ENCODE results near the gene KLF7.

KLF7 gene

GRCh38 chr2:207126724-207127308 lies 38.9 kb downstream of the KLF7 start:
- no peak for DNase-seq

- DNase-seq = no peak
Observed at GRCh38 chr2:207123776-207124391, 41.9 kb downstream of the KLF7 start.

- no peak for DNase-seq
Observed at GRCh38 chr2:207123335-207123744, 42.4 kb downstream of the KLF7 start.

- DNase-seq = no peak
Observed at GRCh38 chr2:207122651-207123334, 43.0 kb downstream of the KLF7 start.

DNA sequence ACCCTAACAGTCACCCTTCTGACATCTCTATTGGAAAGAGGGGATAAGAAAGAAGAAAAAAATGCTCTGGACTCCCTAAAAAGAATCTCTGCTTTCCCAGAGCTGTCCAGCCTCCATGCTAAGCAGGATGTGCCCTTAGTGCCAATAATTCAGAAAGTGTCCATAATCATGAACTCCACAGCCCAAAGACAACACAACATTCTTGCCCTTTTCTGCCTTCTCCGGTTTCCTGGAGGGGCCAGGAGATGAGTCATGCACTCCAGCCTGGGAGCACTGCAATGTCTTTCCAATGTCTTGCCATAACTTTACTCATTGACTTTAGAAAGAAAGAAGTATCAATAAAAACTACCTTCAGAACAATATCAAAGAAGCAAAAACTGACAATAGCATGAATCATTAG lies 44.0 kb downstream of the KLF7 start:
- DNase-seq = no peak

DNA sequence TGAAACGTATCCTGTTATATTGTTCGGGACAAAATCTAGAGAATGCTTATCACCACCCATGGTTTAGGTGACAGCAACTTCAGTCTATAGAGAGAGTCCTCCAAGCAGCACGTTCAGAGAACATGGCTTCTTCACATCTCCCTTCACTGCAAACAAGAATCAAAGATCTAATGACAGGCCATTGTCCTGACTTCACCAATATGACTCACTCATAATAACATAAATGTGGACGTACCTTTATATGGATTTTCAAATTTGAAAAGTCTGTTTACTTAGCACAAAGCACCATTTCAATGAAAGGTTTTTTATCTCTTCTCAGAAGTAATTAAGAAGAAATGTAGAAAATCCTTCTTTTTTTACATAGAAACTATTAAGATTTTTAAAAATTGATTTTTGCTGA lies 46.7 kb downstream of the KLF7 start:
- DNase-seq = no peak

- no peak for DNase-seq
Observed at GRCh38 chr2:207117668-207118067, 48.1 kb downstream of the KLF7 start.

DNA sequence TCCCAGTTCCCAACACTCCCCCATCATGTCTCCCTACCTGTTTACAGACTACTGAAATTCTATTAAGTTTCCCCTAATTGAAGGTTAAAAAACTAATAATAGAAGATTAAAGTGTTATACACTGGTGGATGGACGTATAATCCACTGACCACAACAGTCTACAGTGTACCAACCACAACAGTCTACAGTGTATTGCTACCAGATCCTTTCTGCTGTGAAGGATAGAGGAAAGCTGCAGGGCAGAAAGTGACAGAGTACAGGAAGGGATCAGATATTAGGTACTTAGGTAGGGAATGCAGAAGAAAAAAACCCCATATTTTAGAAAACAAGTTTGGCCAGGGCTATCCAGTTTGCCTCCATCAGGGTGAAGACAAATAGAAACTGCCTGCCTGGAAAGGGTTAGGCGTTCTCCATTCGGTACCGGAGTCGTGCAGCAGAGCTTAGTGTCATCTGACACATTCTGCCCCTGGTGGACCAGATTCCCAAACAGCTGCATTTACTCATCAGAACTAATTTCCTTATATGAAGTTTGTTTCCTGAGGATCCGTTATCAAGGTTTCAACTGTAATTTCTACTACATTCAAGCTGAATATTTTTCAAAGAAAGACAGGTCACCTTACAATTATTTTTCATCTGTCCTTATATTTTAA lies 49.9 kb downstream of the KLF7 start:
- DNase-seq = no peak

DNA sequence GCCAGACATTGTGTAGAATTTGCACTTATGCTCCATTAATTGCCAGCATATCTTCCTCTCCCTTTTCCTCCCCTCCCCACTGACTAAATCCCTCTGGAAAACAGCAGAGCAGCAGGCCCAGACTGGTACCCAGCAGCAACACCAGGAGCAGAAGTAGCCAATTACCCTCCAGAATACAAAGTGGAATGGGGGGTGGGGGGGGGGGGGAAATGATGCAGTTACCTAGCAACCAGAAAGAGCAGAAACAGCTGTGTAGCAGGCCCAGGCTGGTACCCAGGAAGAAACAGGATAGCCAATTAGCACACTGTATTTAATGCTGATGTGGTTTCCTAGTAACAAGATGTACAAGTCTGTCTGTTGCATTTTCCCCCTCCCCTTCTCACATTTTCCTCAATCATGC lies 52.3 kb downstream of the KLF7 start:
- no peak for DNase-seq

GRCh38 chr2:207112785-207113184 lies 53.0 kb downstream of the KLF7 start:
- DNase-seq = no peak

GRCh38 chr2:207112383-207112782 lies 53.4 kb downstream of the KLF7 start:
- DNase-seq = no peak

DNA sequence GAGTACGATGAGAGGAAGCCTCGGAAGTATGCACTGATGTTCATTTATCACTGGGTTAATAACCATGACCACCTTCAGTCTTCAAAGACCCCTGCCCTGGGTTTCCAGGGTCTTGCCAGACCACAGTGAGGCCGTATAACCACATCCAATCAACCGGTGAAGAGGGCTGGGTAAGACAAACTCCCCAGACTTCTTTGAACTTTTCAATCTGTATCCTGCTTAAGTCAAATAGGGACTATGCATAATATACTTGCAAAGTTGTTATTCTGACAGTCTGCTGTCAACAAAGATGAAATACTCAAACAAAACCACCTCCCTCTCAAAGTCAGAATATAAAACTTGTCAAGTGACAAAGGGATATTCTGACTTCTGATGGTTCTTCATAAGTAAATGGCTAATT lies 54.0 kb downstream of the KLF7 start:
- DNase-seq = no peak

DNA sequence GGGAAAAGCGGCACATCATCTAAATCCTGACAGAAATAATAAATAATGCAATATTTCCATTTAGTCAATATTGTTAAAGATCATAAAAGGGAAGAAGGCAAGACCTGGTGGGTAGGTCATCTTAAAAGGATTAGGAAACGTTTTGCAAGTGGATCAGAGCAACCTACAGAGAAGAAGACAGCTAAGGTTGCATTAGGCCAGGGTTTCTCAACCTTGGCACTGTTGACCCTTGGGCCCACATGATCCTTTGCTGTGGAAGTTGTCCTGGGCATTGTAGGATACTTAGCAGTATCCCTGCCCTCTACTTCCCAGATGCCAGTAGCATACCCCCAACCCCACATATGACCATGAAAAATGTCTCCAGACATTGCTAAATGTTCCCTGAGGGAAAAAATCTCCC lies 55.0 kb downstream of the KLF7 start:
- no peak for DNase-seq

GRCh38 chr2:207110310-207110709 lies 55.4 kb downstream of the KLF7 start:
- no peak for DNase-seq

DNA sequence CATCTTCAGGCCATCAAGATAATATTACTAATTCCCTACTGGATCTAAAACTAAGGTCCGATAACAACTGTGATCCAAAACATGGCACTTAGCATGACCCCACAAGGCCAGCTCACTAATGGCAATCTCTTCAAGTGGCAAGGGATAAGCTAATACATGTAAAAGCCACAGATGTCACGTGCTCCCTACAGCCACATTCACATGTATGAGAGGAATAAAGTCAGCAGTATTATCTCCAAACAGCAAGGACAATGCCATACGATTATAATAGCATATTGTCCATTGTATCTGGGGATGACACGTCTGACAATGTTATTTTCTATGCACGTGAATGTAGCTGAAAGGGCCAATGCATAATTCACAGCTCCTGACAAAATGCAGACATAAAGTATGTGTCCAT lies 56.0 kb downstream of the KLF7 start:
- DNase-seq = no peak

DNA sequence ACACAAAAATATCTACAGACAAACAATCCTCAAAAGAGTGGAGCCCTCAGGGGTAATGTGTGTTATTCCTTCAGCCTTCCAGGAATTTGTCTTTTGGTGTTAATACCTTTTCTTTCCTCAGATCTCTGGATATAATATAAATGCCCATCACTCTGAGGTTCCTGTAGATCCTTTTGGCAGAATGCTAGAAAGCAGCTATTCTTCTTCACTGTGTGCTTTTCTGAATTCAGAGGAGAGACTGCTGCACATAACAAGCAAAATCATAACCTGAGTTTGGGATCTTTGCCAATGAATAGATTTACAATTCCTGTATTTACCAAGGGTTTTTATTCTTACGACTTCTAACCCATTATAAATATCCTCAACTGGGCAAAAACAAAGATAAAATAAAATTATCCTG lies 57.3 kb downstream of the KLF7 start:
- DNase-seq = no peak

GRCh38 chr2:207107551-207107950 lies 58.2 kb downstream of the KLF7 start:
- no peak for DNase-seq

GRCh38 chr2:207107131-207107530 lies 58.6 kb downstream of the KLF7 start:
- no peak for DNase-seq

DNA sequence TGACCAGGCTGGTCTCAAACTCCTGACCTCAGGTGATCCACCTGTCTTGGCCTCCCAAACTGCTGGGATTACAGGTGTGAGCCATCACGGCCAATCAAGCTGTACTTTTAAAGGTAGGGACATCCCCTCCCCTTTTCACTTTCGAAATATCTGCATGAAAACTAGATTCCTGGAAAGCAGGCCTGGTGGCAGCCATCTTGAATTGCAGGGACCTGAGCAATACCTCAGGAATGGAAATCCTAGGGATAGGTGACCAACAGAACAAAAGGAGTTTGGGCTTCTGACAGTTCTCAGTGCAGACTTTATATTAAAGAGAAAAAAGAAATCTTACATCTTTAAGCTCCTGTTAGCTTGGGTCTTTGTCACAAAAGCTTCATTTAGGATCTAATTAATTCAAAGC lies 62.6 kb downstream of the KLF7 start:
- DNase-seq = no peak

GRCh38 chr2:207101984-207102383 lies 63.8 kb downstream of the KLF7 start:
- no peak for DNase-seq

DNA sequence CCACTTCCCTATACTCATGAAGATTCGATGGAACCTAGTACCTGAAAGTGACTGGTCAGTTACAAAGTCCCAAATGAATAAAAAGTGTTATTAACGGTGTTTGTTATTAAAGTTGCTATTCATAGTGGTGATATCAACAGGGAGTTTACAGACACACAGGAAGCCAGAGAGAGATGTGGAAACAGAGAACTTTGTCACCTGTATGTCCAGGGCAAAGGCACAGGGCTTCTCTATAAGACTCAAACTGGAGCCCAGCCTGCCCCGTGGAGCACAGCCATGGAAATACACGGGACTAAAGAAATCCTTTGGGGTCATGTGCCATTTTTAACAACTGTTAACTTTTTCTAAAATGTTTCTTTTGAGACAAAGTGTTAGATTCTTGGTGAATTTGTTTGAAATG lies 68.5 kb downstream of the KLF7 start:
- no peak for DNase-seq

DNA sequence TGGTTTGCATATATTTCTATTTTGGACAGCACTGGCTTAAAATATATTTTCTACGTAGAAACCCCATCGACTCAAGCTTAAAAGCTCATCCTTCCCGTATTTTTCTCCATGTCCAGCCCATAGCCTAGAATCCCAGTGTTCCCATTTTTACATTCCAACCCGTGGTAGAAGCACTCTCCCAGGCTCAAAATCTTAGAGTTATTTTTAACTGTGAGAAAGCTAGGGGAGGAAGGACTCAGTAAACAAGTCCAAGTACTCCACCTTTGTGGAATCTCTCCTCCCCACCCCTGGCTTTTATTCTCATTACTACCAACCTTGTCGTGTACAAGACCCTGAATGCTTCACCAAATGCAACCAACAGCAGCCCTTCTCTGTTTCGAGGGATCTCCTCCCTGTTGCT lies 69.8 kb downstream of the KLF7 start:
- no peak for DNase-seq

DNA sequence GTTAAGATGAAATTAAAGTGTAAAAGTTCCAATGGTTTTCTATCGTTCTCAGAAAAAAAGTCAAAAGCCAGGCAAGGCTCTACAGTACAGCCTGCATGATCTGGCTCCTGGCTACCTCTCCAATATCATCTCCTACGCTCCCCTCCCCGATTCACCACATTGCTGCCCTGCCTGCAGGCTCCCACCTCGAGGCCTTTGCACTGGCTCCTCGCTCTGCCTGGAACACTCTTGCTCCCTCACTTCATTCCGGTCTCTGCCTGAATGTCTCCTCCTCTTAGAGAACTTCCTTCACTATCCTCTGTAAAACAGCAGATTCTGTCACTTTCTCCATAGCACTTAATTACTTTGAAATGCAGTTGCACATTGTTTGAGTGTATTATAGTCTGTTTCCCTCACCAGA lies 72.5 kb downstream of the KLF7 start:
- no peak for DNase-seq

DNA sequence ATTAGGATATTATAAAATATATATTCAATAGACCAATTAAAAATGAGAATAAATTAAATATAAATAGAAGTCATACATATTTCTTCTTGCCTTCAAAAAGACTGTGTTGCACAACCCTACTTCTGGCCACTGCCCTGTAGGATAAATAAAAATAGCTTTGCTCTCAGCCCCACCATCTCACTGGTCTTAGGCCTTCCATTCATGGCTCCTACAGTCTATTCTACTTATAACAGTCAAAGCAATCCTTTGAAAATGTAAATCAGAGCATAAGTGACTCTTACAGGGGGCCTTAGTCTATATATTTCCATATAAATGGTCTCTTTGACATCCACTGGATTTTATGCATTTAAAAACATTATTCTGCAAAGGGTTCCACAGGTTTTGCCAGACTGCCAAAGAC lies 72.9 kb downstream of the KLF7 start:
- no peak for DNase-seq

Measured in right kidney (tissue), 1 donor.